ENCODE results near the gene NPTXR. TPM values are rescaled to one million over a fixed set of nuclear protein-coding genes. Genes with fewer than 3 reads are reported as not detected.

Gene NPTXR
- total and polyA plus RNA-seq, 2 donors (not counting 1 experiment from before 2014, with no cell fraction given) = 1.0 to 2.0 TPM

DNA sequence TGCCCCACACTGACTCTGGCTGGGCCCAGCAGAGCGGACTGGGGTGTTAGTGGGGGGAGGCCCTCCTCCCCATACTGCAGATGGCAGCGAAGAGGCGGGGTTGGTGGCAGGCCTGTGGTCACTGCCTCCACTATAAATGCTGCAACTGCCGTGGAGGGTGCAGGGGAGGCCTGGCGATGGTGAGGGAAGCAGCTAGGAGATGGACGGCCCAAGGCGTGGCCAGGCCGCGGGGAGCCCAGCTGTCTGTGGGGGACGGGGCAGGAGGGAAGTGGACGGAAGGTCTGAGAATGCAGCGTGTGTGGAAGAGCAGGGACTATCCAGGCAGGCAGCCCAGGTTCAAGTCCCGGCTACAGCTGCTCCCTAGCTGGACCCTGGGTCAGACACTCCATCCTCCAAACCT lies 68.2 kb downstream of the NPTXR start:
- no peak overlapping the region for H3K9ac ChIP-seq (ENCODE audit: insufficient read depth, low read length)
- TF ChIP-seq, protein P1, sequence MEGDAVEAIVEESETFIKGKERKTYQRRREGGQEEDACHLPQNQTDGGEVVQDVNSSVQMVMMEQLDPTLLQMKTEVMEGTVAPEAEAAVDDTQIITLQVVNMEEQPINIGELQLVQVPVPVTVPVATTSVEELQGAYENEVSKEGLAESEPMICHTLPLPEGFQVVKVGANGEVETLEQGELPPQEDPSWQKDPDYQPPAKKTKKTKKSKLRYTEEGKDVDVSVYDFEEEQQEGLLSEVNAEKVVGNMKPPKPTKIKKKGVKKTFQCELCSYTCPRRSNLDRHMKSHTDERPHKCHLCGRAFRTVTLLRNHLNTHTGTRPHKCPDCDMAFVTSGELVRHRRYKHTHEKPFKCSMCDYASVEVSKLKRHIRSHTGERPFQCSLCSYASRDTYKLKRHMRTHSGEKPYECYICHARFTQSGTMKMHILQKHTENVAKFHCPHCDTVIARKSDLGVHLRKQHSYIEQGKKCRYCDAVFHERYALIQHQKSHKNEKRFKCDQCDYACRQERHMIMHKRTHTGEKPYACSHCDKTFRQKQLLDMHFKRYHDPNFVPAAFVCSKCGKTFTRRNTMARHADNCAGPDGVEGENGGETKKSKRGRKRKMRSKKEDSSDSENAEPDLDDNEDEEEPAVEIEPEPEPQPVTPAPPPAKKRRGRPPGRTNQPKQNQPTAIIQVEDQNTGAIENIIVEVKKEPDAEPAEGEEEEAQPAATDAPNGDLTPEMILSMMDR (conservative IDR thresholded peaks at IDR 0.05 in 1 of 2, IDR thresholded peaks at IDR 0.05 in 1 of 2; ENCODE audit: low read depth in 1 of 2, low read length in 2 of 2) = no peak
- TF ChIP-seq EZH2 (IDR thresholded peaks at IDR 0.05; ENCODE audit: low read length, missing control alignments) = no peak
- H2AFZ ChIP-seq (ENCODE audit: low read length) = no peak overlapping the region
- peaks cover 2% of the 10 kb centered on the region for H3K36me3 ChIP-seq (ENCODE audit: control insufficient read depth, insufficient read depth, low read length)
- H3K27ac ChIP-seq (ENCODE audit: insufficient read depth, low read length) = no peak overlapping the region
- H3K4me2 ChIP-seq (ENCODE audit: extremely low read depth, insufficient read depth, low read length) = no peak overlapping the region
- no peaks in the 10 kb centered on the region for H3K79me2 ChIP-seq (ENCODE audit: control insufficient read depth, insufficient read depth, low read length)
- no peaks in the 10 kb centered on the region for H3K4me1 ChIP-seq (ENCODE audit: control insufficient read depth, extremely low read depth, insufficient read depth, low read length)
- H3K4me3 ChIP-seq (replicated peaks in 1 of 4; ENCODE audit: control extremely low read depth in 1 of 4, insufficient read depth in 1 of 4, low read depth in 3 of 4, low read length in 4 of 4) = no peak overlapping the region
- no peaks in the 10 kb centered on the region for H3K27me3 ChIP-seq (ENCODE audit: control insufficient read depth, insufficient read depth, low read length)
- H4K20me1 ChIP-seq (ENCODE audit: control insufficient read depth, extremely low read depth, insufficient read depth, low read length) = no peaks in the 10 kb centered on the region
- no peaks in the 10 kb centered on the region for H3K9me3 ChIP-seq (ENCODE audit: control insufficient read depth, insufficient read depth, low read depth, low read length)
- no peak for DNase-seq (ENCODE audit: low read depth in 2 of 2)

DNA sequence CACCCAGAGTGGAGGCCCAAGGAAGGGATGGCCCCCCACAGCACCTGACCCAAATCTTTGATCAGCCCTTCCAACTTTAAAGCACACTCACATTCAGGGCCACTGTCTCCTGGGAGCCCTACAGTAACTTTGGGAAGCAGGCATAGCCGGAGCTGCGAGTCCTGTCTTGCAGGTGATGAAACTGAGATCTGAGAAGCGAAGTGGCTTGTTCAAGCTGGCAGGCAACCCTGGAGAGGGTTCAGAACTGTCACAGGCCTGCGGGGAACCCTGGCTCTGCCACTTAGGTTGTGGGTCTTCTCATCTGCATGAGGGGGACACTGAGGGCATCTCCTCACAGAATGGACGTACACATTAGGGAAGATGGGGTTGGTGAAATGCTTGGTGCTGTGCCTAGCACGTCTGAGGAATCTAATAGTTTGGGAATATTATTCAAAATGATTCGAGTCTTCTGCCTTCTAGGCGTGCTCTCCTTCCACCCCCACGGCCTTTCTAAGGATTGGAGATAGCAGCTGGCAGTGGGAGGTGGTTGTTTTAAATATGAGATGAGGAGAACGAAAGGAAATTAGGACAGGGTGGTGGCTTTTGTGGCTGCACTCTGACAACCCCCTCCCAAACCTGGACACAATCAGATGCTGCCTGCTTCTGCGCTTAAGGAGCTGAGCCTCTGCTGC lies 69.2 kb downstream of the NPTXR start:
- Histone ChIP-seq H3K4me3 (replicated peaks in 1 of 4; ENCODE audit: control extremely low read depth in 1 of 4, insufficient read depth in 1 of 4, low read depth in 3 of 4, low read length in 4 of 4) (no peak overlapping the region), H3K9ac (ENCODE audit: insufficient read depth, low read length) (no peak overlapping the region), H3K4me2 (ENCODE audit: extremely low read depth, insufficient read depth, low read length) (no peak overlapping the region), H3K4me1 (ENCODE audit: control insufficient read depth, extremely low read depth, insufficient read depth, low read length) (no peaks in the 10 kb centered on the region), H3K79me2 (ENCODE audit: control insufficient read depth, insufficient read depth, low read length) (no peaks in the 10 kb centered on the region), H3K36me3 (ENCODE audit: control insufficient read depth, insufficient read depth, low read length) (no peaks in the 10 kb centered on the region), H4K20me1 (ENCODE audit: control insufficient read depth, extremely low read depth, insufficient read depth, low read length) (no peaks in the 10 kb centered on the region), H3K9me3 (ENCODE audit: control insufficient read depth, insufficient read depth, low read depth, low read length) (no peaks in the 10 kb centered on the region), H3K27ac (ENCODE audit: insufficient read depth, low read length) (no peak overlapping the region), H3K27me3 (ENCODE audit: control insufficient read depth, insufficient read depth, low read length) (no peaks in the 10 kb centered on the region), H2AFZ (ENCODE audit: low read length) (no peak overlapping the region)
- TF ChIP-seq, protein P1 (conservative IDR thresholded peaks at IDR 0.05 in 1 of 2, IDR thresholded peaks at IDR 0.05 in 1 of 2; ENCODE audit: low read depth in 1 of 2, low read length in 2 of 2) = no peak
- no peak for TF ChIP-seq EZH2 (IDR thresholded peaks at IDR 0.05; ENCODE audit: low read length, missing control alignments)
- no peak for DNase-seq (ENCODE audit: low read depth in 2 of 2)

DNA sequence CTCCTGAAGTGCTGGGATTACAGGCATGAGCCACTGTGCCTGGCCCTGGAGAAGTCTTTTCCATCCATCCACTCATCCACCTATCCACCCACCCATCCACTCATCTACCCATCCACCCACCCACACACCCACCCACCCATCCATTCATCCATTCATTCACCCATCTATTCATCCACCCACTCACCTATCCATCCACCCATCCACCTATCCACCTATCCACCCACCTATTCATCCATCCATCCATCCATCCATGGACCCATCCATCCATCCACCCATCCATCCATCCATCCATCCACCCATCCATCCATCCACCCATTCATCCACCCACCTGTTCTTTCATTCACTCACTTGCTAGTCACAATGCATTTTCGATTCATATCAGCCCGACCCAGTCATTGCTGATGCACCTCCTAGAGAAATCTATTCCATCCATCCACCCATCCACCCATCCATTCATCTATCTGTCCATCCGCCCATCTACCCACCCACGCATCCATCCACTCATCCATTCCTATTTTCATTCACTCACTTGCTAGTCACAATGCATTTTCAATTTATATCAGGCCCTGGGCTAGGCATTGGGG lies 70.4 kb downstream of the NPTXR start:
- Histone ChIP-seq H3K27me3 (ENCODE audit: control insufficient read depth, insufficient read depth, low read length) (no peaks in the 10 kb centered on the region), H3K27ac (ENCODE audit: insufficient read depth, low read length) (no peak overlapping the region), H3K4me1 (ENCODE audit: control insufficient read depth, extremely low read depth, insufficient read depth, low read length) (no peaks in the 10 kb centered on the region), H3K36me3 (ENCODE audit: control insufficient read depth, insufficient read depth, low read length) (no peaks in the 10 kb centered on the region), H3K9me3 (ENCODE audit: control insufficient read depth, insufficient read depth, low read depth, low read length) (no peaks in the 10 kb centered on the region), H4K20me1 (ENCODE audit: control insufficient read depth, extremely low read depth, insufficient read depth, low read length) (no peaks in the 10 kb centered on the region), H3K9ac (ENCODE audit: insufficient read depth, low read length) (no peak overlapping the region), H2AFZ (ENCODE audit: low read length) (no peak overlapping the region), H3K4me2 (ENCODE audit: extremely low read depth, insufficient read depth, low read length) (no peak overlapping the region), H3K4me3 (replicated peaks in 1 of 4; ENCODE audit: control extremely low read depth in 1 of 4, insufficient read depth in 1 of 4, low read depth in 3 of 4, low read length in 4 of 4) (no peak overlapping the region), H3K79me2 (ENCODE audit: control insufficient read depth, insufficient read depth, low read length) (no peaks in the 10 kb centered on the region)
- no peak for DNase-seq (ENCODE audit: low read depth in 2 of 2)
- TF ChIP-seq EZH2 (IDR thresholded peaks at IDR 0.05; ENCODE audit: low read length, missing control alignments) = no peak
- TF ChIP-seq, protein P1 (conservative IDR thresholded peaks at IDR 0.05 in 1 of 2, IDR thresholded peaks at IDR 0.05 in 1 of 2; ENCODE audit: low read depth in 1 of 2, low read length in 2 of 2) = no peak
